CD8-positive, alpha-beta memory T cell (primary cell): ENCODE measurements around the gene MRPL24. TPM values are rescaled to one million over a fixed set of nuclear protein-coding genes. Genes with fewer than 3 reads are reported as not detected.
"Not testable (repeated sequence)": the region's sequence is repeated elsewhere in the genome, so short reads cannot be mapped to it uniquely, and the experiment has no call there.

Source experiments
- CTCF ChIA-PET: fragments of 350-600 bp; sonication (Branson Sonifier 250); formaldehyde crosslinking; loops from one replicate; lab custom pipeline; 2021; ENCODE audit warnings: antibody characterized with exemption; lab: Charles Lee
- POLR2A ChIA-PET: fragments of 350-600 bp; sonication (Branson Sonifier 250); formaldehyde crosslinking; loops from one replicate; lab custom pipeline; 2021; ENCODE audit warnings: antibody characterized with exemption; lab: Charles Lee
- DNase-seq, 5 donors: peaks; one replicate each; pipeline versions ENCODE4 v3.0.0 to v3.0.0-alpha.2; 2020 to 2022; ENCODE audit warnings: mixed read lengths in 1 of 5
- H3K27ac ChIP-seq: one replicate; pipeline ENCODE4 v1.7.0; 2013; ENCODE audit warnings: low read depth, mild to moderate bottlenecking, low read length, moderate library complexity
- H3K27me3 ChIP-seq: 2 replicates; pipeline ENCODE4 v1.7.0; 2013; ENCODE audit warnings: low read length, mild to moderate bottlenecking; ENCODE audit not compliant: insufficient read depth, poor library complexity, severe bottlenecking
- H3K36me3 ChIP-seq: 2 replicates; pipeline ENCODE4 v1.7.0; 2013; ENCODE audit warnings: mild to moderate bottlenecking, low read length, moderate library complexity; ENCODE audit not compliant: insufficient read depth
- H3K4me1 ChIP-seq: 2 replicates; pipeline ENCODE4 v1.7.0; 2013; ENCODE audit warnings: mild to moderate bottlenecking, low read length, moderate library complexity; ENCODE audit not compliant: insufficient read depth
- H3K4me3 ChIP-seq: 2 replicates; pipeline ENCODE4 v1.7.0; 2013; ENCODE audit warnings: mild to moderate bottlenecking, low read length
- H3K9me3 ChIP-seq: 2 replicates; pipeline ENCODE4 v1.7.0; 2013; ENCODE audit warnings: mild to moderate bottlenecking, low read length
- H3K27ac Mint-ChIP-seq, 8 donors: one replicate each; pipeline ENCODE4 v1.8.0; 2020 to 2021; ENCODE audit warnings: mixed read lengths in 8 of 8, mild to moderate bottlenecking in 6 of 8, inconsistent platforms in 3 of 8, moderate library complexity in 3 of 8
- H3K27me3 Mint-ChIP-seq, 2 donors: one replicate each; pipeline ENCODE4 v1.8.0; 2020 to 2021; ENCODE audit warnings: mixed read lengths in 2 of 2, mild to moderate bottlenecking in 1 of 2, moderate library complexity in 1 of 2
- H3K36me3 Mint-ChIP-seq, 3 donors: one replicate each; pipeline ENCODE4 v1.8.0; 2020 to 2021; ENCODE audit warnings: mixed read lengths in 3 of 3, inconsistent platforms in 1 of 3, mild to moderate bottlenecking in 1 of 3
- H3K4me1 Mint-ChIP-seq, 3 donors: one replicate each; pipeline ENCODE4 v1.8.0; 2020 to 2021; ENCODE audit warnings: mixed read lengths in 3 of 3, inconsistent platforms in 1 of 3, mild to moderate bottlenecking in 1 of 3
- H3K4me3 Mint-ChIP-seq, 7 donors: one replicate each; pipeline ENCODE4 v1.8.0; 2020 to 2021; ENCODE audit warnings: mixed read lengths in 7 of 7, mild to moderate bottlenecking in 6 of 7, moderate library complexity in 4 of 7, inconsistent platforms in 2 of 7
- H3K9me3 Mint-ChIP-seq, 5 donors: one replicate each; pipeline ENCODE4 v1.8.0; 2020 to 2022; ENCODE audit warnings: mixed read lengths in 5 of 5, mild to moderate bottlenecking in 3 of 5, moderate library complexity in 2 of 5, inconsistent platforms in 1 of 5
- polyA plus RNA-seq: library from polyadenylated mRNA; unstranded; fragments of 300-500 nt; fragmentation: Illumina TruSeq; gene quantifications from one replicate; pipeline ENCODE4 v1.2.3, GENCODE V29; 2021
- total RNA-seq, 2 experiments: library from RNA; stranded (reverse); gene quantifications; one replicate each; pipeline ENCODE4 v1.2.3, GENCODE V29; 2021

MRPL24 gene
- total and polyA plus RNA-seq, 3 experiments from 2014 or later: 92.2 to 131 (median 122) TPM

- DNase-seq, H3K9me3 Mint-ChIP-seq, POLR2A ChIA-PET: not testable (repeated sequence)
These were observed 16.8 kb upstream of the MRPL24 start for GRCh38 chr1:156757572-156758253.

GRCh38 chr1:156756355-156756754 is 15.5 kb upstream of the MRPL24 start:
- no peak overlapping the region for H3K4me3 ChIP-seq
- no peaks in the 10 kb centered on the region for H3K9me3 ChIP-seq
- ChIA-PET POLR2A (interaction anchor here (0.7 kb wide), 1 partner anchor 23 kb away, joined by 10 read pairs; no protein-coding TSS in a partner anchor), CTCF (interaction anchor here (1.0 to 2.0 kb wide), 4 partner anchors 8 to 104 kb away, joined by 3 to 8 read pairs (median 6); partner anchors contain the start of genes NTRK1 and PRCC)
- Mint-ChIP-seq H3K36me3 (peaks cover 0 to 4% (median 0%) of the 10 kb centered on the region in 3 donors), H3K9me3 (no peaks in the 10 kb centered on the region), H3K4me3 (no peak overlapping the region), H3K27ac (no peak overlapping the region), H3K4me1 (peaks cover 12 to 26% (median 17%) of the 10 kb centered on the region in 3 donors), H3K27me3 (no peaks in the 10 kb centered on the region)
- H3K27me3 ChIP-seq: no peaks in the 10 kb centered on the region
- no peak for DNase-seq
- peaks cover 10% of the 10 kb centered on the region for H3K4me1 ChIP-seq
- H3K36me3 ChIP-seq: no peaks in the 10 kb centered on the region
- H3K27ac ChIP-seq: no peak overlapping the region

More at GRCh38 chr1:156757572-156758253, 16.8 kb upstream of the MRPL24 start:
- peaks cover 9 to 19% (median 11%) of the 10 kb centered on the region in 3 donors for H3K4me1 Mint-ChIP-seq
- H3K27me3 Mint-ChIP-seq, H3K36me3 Mint-ChIP-seq, H3K4me3 ChIP-seq, H3K9me3 ChIP-seq, H3K27me3 ChIP-seq, H3K36me3 ChIP-seq, H3K27ac Mint-ChIP-seq, H3K4me3 Mint-ChIP-seq, H3K27ac ChIP-seq, H3K4me1 ChIP-seq: not testable (repeated sequence)
- CTCF ChIA-PET: interaction anchor here (1.4 kb wide), 1 partner anchor 31 kb away, joined by 3 read pairs; no protein-coding TSS in a partner anchor

GRCh38 chr1:156755527-156755950 is 14.7 kb upstream of the MRPL24 start:
- Histone ChIP-seq H3K27ac (peak overlapping the region; percentile 35), H3K36me3 (no peaks in the 10 kb centered on the region), H3K9me3 (no peaks in the 10 kb centered on the region), H3K4me3 (no peak overlapping the region), H3K4me1 (peaks cover 10% of the 10 kb centered on the region), H3K27me3 (no peaks in the 10 kb centered on the region)
- H3K27ac Mint-ChIP-seq: peak overlapping the region in 1 of 8 donors; percentile 19
- CTCF ChIA-PET: interaction anchor here (1.7 to 2.0 kb wide), 2 partner anchors 29 to 105 kb away, joined by 7 to 8 read pairs; partner anchors contain the start of gene NTRK1
- H3K9me3 Mint-ChIP-seq: no peaks in the 10 kb centered on the region
- peaks cover 14 to 27% (median 21%) of the 10 kb centered on the region in 3 donors for H3K4me1 Mint-ChIP-seq
- POLR2A ChIA-PET: no interaction called here
- H3K36me3 Mint-ChIP-seq: peaks cover 0 to 6% (median 0%) of the 10 kb centered on the region in 3 donors
- H3K27me3 Mint-ChIP-seq: no peaks in the 10 kb centered on the region
- DNase-seq: no peak
- H3K4me3 Mint-ChIP-seq: no peak overlapping the region

- Histone ChIP-seq H3K4me1 (peaks cover 22% of the 10 kb centered on the region), H3K4me3 (no peak overlapping the region), H3K9me3 (no peaks in the 10 kb centered on the region), H3K27ac (no peak overlapping the region), H3K27me3 (no peaks in the 10 kb centered on the region), H3K36me3 (no peaks in the 10 kb centered on the region)
- Mint-ChIP-seq H3K27ac (peak overlapping the region in 1 of 8 donors; percentile 92), H3K9me3 (no peaks in the 10 kb centered on the region), H3K4me3 (peak overlapping the region in 2 of 7 donors; percentile 48 to 70), H3K36me3 (peaks cover 0 to 11% (median 0%) of the 10 kb centered on the region in 3 donors), H3K4me1 (peaks cover 27 to 40% (median 34%) of the 10 kb centered on the region in 3 donors), H3K27me3 (no peaks in the 10 kb centered on the region)
- POLR2A ChIA-PET: no interaction called here
- DNase-seq: no peak
- CTCF ChIA-PET: interaction anchor here (1.0 kb wide), 1 partner anchor 28 kb away, joined by 3 read pairs; no protein-coding TSS in a partner anchor
These were observed 13.3 kb upstream of the MRPL24 start for GRCh38 chr1:156754219-156754618.

GRCh38 chr1:156752843-156753482 is 12.1 kb upstream of the MRPL24 start:
- Mint-ChIP-seq H3K27ac (peak overlapping the region; percentile 15 to 97 (median 90)), H3K27me3 (no peaks in the 10 kb centered on the region), H3K36me3 (peaks cover 0 to 11% (median 0%) of the 10 kb centered on the region in 3 donors), H3K9me3 (no peaks in the 10 kb centered on the region), H3K4me3 (peak overlapping the region; percentile 86 to 97 (median 92)), H3K4me1 (peaks cover 37 to 53% (median 46%) of the 10 kb centered on the region in 3 donors)
- CTCF ChIA-PET: interaction anchor here (1.0 to 4.0 kb wide), 5 partner anchors 11 to 63 kb away, joined by 3 to 16 read pairs (median 8); partner anchors contain the start of genes ISG20L2, METTL25B and MRPL24
- H3K27me3 ChIP-seq: no peaks in the 10 kb centered on the region
- H3K4me3 ChIP-seq: no peak overlapping the region
- peaks cover 34% of the 10 kb centered on the region for H3K4me1 ChIP-seq
- H3K27ac ChIP-seq: peak overlapping the region; percentile 85
- H3K36me3 ChIP-seq: no peaks in the 10 kb centered on the region
- no peak for DNase-seq
- POLR2A ChIA-PET: interaction anchor here (1.9 to 2.6 kb wide), 2 partner anchors 11 to 14 kb away, joined by 16 to 42 read pairs; partner anchors contain the start of genes MRPL24 and PRCC
- H3K9me3 ChIP-seq: no peaks in the 10 kb centered on the region

- no peaks in the 10 kb centered on the region for H3K9me3 ChIP-seq
- H3K36me3 Mint-ChIP-seq: peaks cover 0 to 11% (median 0%) of the 10 kb centered on the region in 3 donors
- H3K27me3 Mint-ChIP-seq: no peaks in the 10 kb centered on the region
- no peaks in the 10 kb centered on the region for H3K9me3 Mint-ChIP-seq
- DNase-seq: peak; percentile 91 to 97 (median 96)
- peak overlapping the region; percentile 86 to 97 (median 92) for H3K4me3 Mint-ChIP-seq
- H3K27ac ChIP-seq: peak overlapping the region; percentile 85
- ChIA-PET POLR2A (interaction anchor here (1.3 to 2.6 kb wide), 5 partner anchors 10 to 46 kb away, joined by 4 to 42 read pairs (median 16); partner anchors contain the start of genes CRABP2, ISG20L2, METTL25B and MRPL24), CTCF (interaction anchor here (0.7 to 4.0 kb wide), 9 partner anchors 11 to 109 kb away, joined by 3 to 16 read pairs (median 4); partner anchors contain the start of genes ISG20L2, METTL25B, MRPL24 and PRCC)
- peak overlapping the region; percentile 87 to 97 (median 93) for H3K27ac Mint-ChIP-seq
- H3K27me3 ChIP-seq: no peaks in the 10 kb centered on the region
- no peaks in the 10 kb centered on the region for H3K36me3 ChIP-seq
- peaks cover 45 to 63% (median 55%) of the 10 kb centered on the region in 3 donors for H3K4me1 Mint-ChIP-seq
- peaks cover 43% of the 10 kb centered on the region for H3K4me1 ChIP-seq
- peak overlapping the region; percentile 92 for H3K4me3 ChIP-seq
These were observed 11.0 kb upstream of the MRPL24 start for GRCh38 chr1:156751757-156752481.

- H3K4me3 ChIP-seq: peak within 1 kb of the TSS; percentile 92
- H3K27me3 ChIP-seq: no peaks in the 10 kb centered on the region
- peaks cover 48% of the 10 kb centered on the region for H3K4me1 ChIP-seq
- no peaks in the 10 kb centered on the region for H3K9me3 Mint-ChIP-seq
- no peak for DNase-seq
- peak within 1 kb of the TSS; percentile 86 to 97 (median 92) for H3K4me3 Mint-ChIP-seq
- H3K27ac Mint-ChIP-seq: peak within 1 kb of the TSS; percentile 89 to 99 (median 96)
- H3K36me3 Mint-ChIP-seq: peaks cover 0 to 11% (median 0%) of the 10 kb centered on the region in 3 donors
- H3K36me3 ChIP-seq: no peaks in the 10 kb centered on the region
- ChIA-PET POLR2A (interaction anchor here (1.3 to 2.6 kb wide), 5 partner anchors 10 to 46 kb away, joined by 4 to 42 read pairs (median 16); partner anchors contain the start of genes CRABP2, ISG20L2, METTL25B and MRPL24), CTCF (interaction anchor here (0.7 to 4.0 kb wide), 8 partner anchors 10 to 110 kb away, joined by 3 to 16 read pairs (median 6); partner anchors contain the start of genes ISG20L2, METTL25B, MRPL24 and PRCC)
- H3K27me3 Mint-ChIP-seq: no peaks in the 10 kb centered on the region
- peaks cover 48 to 68% (median 59%) of the 10 kb centered on the region in 3 donors for H3K4me1 Mint-ChIP-seq
- H3K9me3 ChIP-seq: no peaks in the 10 kb centered on the region
- peak within 1 kb of the TSS; percentile 85 for H3K27ac ChIP-seq
These were observed 10.5 kb upstream of the MRPL24 start, which contains the start of gene HDGF for GRCh38 chr1:156751451-156751756. Gene HDGF, minus strand, starts transcription at chr1:156751675. Its CDS starts 246 bp downstream, at chr1:156751429.
